WI38 (cell line): Measurements from ENCODE around the gene PIGR.

Source experiments
- H3K4me3 ChIP-seq: 2 replicates; pipeline ENCODE4 v1.5.1; 2011; ENCODE audit warnings: low read depth, mild to moderate bottlenecking, control low read depth, low read length
- TF ChIP-seq, protein P1 (sequence below): IDR thresholded peaks from 2 replicates; pipeline ENCODE4 v1.5.1; 2012; ENCODE audit warnings: low read depth, mild to moderate bottlenecking, control low read depth, low read length

PIGR gene, protein sequence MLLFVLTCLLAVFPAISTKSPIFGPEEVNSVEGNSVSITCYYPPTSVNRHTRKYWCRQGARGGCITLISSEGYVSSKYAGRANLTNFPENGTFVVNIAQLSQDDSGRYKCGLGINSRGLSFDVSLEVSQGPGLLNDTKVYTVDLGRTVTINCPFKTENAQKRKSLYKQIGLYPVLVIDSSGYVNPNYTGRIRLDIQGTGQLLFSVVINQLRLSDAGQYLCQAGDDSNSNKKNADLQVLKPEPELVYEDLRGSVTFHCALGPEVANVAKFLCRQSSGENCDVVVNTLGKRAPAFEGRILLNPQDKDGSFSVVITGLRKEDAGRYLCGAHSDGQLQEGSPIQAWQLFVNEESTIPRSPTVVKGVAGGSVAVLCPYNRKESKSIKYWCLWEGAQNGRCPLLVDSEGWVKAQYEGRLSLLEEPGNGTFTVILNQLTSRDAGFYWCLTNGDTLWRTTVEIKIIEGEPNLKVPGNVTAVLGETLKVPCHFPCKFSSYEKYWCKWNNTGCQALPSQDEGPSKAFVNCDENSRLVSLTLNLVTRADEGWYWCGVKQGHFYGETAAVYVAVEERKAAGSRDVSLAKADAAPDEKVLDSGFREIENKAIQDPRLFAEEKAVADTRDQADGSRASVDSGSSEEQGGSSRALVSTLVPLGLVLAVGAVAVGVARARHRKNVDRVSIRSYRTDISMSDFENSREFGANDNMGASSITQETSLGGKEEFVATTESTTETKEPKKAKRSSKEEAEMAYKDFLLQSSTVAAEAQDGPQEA

GRCh38 chr1:206946261-206946660 lies at the start of gene PIGR:
PIGR (minus strand) TSS chr1:206946466; CDS start chr1:206940531, 5,935 bp downstream.
- TF ChIP-seq, protein P1, sequence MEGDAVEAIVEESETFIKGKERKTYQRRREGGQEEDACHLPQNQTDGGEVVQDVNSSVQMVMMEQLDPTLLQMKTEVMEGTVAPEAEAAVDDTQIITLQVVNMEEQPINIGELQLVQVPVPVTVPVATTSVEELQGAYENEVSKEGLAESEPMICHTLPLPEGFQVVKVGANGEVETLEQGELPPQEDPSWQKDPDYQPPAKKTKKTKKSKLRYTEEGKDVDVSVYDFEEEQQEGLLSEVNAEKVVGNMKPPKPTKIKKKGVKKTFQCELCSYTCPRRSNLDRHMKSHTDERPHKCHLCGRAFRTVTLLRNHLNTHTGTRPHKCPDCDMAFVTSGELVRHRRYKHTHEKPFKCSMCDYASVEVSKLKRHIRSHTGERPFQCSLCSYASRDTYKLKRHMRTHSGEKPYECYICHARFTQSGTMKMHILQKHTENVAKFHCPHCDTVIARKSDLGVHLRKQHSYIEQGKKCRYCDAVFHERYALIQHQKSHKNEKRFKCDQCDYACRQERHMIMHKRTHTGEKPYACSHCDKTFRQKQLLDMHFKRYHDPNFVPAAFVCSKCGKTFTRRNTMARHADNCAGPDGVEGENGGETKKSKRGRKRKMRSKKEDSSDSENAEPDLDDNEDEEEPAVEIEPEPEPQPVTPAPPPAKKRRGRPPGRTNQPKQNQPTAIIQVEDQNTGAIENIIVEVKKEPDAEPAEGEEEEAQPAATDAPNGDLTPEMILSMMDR, result no peak
- no peak within 1 kb of the TSS for H3K4me3 ChIP-seq

- TF ChIP-seq, protein P1, result no peak
- no peak overlapping the region for H3K4me3 ChIP-seq
Measured at GRCh38 chr1:206992790-206993189, 46.5 kb upstream of the PIGR start.

GRCh38 chr1:206987873-206988272 lies 41.6 kb upstream of the PIGR start:
- TF ChIP-seq, protein P1, result no peak
- no peak overlapping the region for H3K4me3 ChIP-seq

- no peak overlapping the region for H3K4me3 ChIP-seq
- TF ChIP-seq, protein P1, result no peak
Measured at GRCh38 chr1:206986885-206987284, 40.6 kb upstream of the PIGR start.

- TF ChIP-seq, protein P1, result no peak
- H3K4me3 ChIP-seq, result no peak overlapping the region
Measured at GRCh38 chr1:206986402-206986801, 40.1 kb upstream of the PIGR start.

- TF ChIP-seq, protein P1, result no peak
- no peak overlapping the region for H3K4me3 ChIP-seq
Measured at GRCh38 chr1:206985162-206985749, 39.0 kb upstream of the PIGR start.
